HS-5 (cell line): ENCODE data around the gene RBM48.
"Not testable (repeated sequence)": the region's sequence is repeated elsewhere in the genome, so short reads cannot be mapped to it uniquely, and the experiment has no call there.

Experiments
- DNase-seq: peaks from one replicate; pipeline ENCODE4 v3.0.0-alpha.2; 2012; ENCODE audit warnings: low read depth

Gene RBM48

DNA sequence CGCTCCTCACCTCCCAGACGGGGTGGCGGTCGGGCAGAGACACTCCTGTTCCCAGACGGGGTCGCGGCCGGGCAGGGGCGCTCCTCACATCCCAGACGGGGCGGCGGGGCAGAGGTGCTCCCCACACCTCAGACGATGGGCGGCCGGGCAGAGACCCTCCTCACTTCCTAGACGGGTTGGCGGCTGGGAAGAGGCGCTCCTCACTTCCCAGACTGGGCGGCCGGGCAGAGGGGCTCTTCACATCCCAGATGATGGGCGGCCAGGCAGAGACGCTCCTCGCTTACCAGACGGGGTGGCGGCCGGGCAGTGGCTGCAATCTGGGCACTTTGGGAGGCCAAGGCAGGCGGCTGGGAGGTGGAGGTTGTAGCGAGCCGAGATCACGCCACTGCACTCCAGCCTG is 16.5 kb downstream of the RBM48 start:
- DNase-seq = not testable (repeated sequence)

DNA sequence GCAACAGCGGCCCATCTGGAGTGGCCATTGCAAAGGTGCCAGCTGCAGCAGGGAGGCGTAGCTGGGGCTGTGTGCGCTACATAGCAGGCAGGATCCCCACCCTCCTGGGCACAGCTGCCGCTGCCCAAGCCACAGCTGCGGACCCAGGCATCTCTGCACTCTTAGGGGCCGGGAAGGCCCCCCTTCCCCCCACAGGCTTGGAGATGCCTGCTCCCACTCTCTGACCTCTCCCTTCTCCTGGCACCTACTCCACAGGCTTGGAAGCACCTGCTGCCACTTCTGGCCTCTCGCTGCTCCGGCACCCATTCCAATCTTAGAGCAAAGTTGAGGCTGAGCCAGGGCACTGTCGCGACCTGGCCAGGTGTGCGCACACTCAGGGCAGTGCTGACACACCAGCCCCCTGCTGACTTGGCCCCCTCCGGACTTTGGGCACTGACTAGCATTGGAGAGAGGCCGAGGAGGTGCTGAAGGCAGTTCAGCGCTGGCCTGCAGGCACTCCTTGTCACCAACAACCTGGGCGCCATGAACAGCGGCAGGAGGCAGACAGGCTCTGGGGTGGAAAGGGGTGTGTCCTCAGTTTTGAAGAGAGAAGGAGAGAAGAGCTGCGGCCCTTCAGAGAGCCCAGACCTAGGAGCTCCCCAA is 18.4 kb downstream of the RBM48 start:
- DNase-seq = no peak

DNA sequence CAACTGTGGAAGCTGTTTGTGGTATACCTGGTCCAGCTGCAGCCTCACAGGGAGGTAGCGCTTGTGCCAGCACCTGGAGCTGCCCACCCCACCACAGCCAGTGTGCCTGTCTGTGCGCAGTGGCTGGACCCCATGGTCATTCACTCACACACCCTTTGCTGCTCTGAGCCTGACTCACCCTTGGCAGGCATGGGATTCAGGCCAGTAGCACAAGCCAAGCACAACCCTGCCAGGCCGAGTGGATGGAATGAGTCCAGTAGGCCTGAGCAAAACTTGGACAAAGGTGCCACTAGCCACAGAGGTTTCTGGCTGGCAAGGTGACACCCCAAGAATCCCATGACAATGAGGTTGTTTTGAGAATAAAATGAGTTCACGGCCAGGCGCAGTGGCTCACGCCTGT is 19.0 kb downstream of the RBM48 start:
- DNase-seq = no peak

DNA sequence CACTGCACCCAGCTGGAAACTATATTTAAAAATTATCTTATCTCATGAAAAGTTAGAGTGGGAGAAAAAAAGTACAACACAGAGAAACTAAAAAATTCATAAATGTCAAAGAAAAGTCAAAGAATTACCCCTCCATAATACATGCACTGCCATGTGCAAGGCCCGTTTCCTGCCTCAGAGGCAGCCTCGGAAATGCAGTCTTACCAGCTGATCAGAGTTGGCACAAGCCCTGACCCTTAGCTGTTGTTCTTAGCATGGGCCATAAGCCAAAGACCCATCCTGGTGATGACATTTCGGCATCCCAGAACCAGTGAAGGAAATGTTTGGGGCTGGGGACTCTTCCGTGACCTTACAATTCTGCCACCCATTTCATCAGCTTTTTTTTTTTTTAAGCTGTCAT is 21.6 kb downstream of the RBM48 start:
- DNase-seq = no peak

DNA sequence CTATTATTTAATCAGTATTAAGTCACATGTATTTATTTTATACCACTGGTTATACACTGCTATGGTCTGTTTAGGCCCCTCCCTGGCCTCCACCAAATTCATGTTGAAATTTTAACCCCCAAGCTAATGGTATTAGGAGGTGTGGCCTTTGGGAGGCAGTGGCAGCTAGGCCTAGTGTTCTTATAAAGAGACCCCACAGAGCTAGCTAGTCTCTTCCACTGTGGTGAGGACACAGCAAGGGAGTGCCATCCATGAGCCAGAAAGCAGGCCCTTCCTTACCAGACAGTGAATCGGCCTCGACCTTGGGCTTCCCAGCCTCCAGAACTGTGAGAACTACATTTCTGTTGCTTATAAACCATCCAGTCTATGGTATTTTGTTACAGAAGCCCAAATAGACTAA is 28.7 kb downstream of the RBM48 start:
- no peak for DNase-seq

DNA sequence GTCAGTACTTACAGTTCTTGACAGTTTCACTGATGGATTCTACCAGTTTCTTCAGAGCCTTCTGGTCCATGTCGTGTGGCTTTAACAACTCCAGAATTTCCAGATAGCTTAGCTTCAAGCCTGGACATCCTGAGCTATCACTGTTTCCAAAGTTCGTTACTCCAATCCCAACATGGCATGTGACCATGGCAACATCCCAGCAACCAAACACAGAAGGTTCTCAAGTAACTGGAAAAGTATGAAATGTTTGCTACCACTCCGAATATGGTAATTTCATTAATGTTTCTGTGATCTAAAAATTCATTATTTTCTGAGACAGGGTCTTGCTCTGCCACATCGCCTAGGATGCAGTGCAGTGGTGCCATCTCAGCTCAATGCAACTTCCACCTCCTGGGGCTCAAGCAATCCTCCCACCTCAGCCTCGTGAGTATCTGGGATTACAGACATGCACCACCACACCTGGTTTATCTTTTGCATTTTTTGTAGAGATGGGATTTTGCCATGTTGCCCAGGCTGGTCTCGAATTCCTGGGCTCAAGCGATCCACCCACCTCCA is 29.3 kb downstream of the RBM48 start:
- DNase-seq = no peak

DNA sequence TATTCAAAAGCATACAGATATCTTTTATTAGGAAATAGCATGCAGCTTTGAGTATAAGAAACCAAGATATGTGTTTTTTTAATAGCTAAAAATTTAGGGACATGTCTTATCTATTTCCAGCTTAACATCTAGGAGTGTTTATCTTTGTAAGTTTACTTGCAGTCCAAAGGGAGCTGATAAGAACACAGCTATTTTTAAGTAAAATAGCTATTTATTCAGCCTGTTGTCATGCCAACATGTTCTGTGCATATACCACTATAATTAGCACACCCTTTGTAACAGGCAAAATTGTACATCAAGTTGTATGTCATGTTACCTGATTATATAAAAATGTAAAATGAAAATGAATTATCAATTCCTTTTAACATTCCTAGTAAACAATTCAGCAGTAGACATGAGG is 32.0 kb downstream of the RBM48 start:
- DNase-seq = no peak

DNA sequence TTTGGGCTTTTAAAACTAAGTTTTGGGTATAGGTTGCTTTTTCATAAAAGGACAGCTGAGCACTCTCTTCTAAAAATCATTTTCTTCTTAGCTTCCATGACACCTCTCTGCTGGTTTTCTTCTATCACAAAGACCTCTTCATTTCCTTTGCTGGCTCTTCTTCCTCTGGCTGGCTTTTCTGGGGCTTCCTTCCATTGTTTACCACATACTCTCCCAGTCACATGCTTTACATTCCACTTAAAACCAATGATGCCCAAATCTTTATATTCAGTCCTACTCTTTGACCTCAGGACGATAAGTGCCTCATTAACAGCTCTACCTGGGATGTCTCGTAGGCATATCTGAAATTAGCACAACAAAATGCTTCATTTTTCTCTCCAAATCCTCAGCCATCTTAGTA is 34.8 kb downstream of the RBM48 start:
- DNase-seq = no peak

DNA sequence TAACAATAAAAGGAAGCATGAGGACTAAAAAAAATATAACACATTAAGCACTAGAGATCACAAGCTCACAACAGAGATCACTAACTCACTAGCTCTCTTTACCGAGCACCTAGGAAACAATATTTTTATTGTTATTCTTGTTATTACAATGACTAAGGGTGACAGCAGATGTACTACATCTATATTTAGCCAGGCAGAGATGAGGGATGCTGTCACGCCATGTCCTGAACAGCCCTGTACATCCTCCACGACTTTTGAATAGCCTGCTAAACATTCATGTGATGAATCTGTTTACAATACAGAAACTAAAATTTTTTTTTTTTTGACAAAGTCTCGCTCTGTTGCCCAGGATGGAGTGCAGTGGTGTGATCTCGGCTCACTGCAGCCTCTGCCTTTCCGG is 38.9 kb downstream of the RBM48 start:
- no peak for DNase-seq

DNA sequence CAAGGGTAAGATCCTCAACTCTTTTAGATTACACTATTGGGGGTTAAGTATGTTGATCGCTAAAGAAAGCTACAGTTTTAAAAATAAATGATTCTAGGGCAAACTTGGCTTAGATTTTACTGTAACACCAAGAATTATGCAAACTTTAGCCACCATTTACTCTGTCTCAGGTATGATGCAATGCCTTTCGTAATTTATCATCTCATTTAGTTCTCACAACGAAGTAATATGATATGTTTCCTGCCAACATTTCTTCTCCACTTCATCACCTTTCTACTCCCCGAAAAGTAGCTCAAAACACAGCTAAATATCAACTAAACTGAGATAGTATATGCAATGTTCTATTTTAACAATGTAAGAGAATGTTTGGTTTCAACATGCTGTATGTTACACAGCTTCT is 40.5 kb downstream of the RBM48 start:
- no peak for DNase-seq

DNA sequence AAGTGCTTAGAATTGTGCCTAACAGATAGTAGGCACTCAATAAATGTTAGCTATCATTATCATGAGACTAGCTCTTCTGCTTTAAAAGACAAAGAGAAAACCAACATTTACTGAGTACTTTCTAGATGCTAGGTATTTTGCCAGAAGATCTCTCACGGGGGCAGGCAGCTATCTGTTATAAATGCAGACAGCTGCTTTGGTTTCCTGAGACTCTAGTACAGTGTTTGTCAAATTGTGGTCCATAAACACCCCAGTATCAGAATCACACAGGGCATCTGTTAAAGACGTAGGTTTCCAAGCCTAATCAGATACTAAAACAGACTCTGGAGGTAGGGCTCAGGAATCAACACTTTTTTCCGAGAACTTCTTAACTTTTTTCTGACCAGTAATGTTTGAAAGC is 47.7 kb downstream of the RBM48 start:
- no peak for DNase-seq

DNA sequence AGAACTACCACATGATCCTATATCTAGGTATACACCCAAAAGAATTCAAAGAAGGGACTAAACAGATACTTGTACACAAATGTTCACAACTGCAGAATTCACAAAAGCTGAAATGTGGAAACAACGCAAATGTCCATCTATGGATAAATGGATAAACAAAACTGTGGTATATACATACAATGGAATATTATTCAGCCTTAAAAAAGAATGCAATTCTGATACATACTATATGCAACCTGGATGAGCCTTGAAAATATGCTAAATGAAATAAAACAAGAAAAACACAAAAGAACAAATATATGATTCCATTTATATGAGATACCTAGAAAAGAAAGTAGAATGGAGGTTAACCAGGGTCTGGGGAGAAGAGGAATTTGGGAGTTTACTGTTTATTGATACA is 54.4 kb downstream of the RBM48 start:
- DNase-seq = no peak

DNA sequence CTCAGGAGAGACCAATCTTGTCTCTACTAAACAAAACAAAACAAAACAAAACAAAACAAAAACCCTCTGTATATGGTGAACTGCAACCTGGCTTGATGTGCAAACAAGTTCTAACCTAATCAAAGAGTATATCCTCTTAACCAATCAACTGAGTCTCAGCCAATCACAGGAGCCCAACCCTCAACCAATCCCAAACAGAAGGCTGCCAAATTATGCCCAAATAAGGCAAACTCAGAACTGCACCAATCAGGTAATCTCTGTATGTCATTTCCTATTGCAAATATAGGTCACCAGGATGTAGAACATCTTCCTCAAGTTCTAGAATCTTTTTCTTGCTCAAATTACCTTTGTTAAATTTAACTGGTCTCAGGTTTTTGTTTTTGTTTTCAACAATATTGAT is 56.4 kb downstream of the RBM48 start:
- DNase-seq = no peak

DNA sequence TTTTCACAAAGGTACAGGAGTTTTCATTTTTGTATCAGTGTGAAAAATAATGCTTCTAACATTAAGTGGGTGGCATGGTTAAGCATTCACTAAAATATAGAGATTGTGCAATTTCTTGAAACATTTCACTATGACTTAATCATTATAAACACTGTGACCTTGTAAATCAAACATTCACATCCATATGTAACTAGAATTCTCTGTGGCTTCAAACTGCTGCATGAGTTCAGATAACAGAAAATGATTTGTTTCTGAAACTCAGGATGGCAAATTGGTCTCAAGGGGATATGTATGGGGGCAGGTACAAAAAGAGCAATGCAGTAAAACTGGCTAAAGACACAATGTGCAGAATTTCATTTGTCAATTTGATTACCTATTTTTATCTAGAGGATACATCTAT is 57.8 kb downstream of the RBM48 start:
- DNase-seq = no peak

DNA sequence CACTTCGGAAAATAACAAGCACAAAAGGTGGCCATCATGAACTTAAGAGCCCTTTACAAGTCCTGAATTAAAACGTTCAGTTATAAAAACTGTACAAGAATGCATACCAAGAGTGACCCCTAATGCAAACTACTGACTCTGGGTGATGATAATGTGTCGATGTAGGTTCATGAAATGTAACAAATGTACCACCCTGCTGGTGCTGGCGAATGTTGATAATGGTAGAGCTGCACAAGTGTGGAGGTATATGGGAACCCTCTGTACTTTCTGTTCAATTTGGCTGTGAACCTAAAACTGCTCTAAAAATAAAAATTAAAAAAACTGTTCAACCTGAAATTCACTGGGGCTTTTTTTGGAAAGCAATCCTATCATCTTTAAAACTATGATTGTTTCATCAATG is 58.2 kb downstream of the RBM48 start:
- no peak for DNase-seq
